NCI-H2227 (cell line): Measurements from ENCODE around the gene SLC26A1.
"Not testable (repeated sequence)": the region's sequence is repeated elsewhere in the genome, so short reads cannot be mapped to it uniquely, and the experiment has no call there.

Experiments
- DNase-seq: peaks from one replicate; lab custom pipeline; 2025; ENCODE audit not compliant: unreplicated experiment; lab: John Stamatoyannopoulos, UW

Gene SLC26A1

DNA sequence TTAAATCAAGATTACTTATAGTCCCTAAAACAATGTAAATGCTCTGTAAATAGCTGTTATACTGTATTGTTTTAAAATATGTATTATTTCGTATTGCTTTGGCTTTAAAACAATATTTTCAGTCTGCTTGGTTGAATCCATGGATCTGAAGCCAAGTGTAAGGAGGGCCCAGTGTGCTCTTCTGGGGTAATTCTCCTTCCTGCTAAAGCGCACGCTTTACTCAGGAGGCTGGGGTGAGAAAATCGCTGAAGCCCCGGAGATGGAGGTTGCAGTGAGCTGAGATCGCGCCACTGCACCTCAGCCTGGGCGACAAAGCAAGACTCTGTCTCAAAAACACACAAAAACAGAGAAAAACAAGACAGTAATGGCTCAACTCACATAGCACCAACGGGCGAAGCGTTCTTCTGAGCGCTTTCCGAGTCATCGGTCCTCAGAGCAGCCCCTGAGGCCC, 6.8 kb downstream of the SLC26A1 start:
- DNase-seq: peak; percentile 51

DNA sequence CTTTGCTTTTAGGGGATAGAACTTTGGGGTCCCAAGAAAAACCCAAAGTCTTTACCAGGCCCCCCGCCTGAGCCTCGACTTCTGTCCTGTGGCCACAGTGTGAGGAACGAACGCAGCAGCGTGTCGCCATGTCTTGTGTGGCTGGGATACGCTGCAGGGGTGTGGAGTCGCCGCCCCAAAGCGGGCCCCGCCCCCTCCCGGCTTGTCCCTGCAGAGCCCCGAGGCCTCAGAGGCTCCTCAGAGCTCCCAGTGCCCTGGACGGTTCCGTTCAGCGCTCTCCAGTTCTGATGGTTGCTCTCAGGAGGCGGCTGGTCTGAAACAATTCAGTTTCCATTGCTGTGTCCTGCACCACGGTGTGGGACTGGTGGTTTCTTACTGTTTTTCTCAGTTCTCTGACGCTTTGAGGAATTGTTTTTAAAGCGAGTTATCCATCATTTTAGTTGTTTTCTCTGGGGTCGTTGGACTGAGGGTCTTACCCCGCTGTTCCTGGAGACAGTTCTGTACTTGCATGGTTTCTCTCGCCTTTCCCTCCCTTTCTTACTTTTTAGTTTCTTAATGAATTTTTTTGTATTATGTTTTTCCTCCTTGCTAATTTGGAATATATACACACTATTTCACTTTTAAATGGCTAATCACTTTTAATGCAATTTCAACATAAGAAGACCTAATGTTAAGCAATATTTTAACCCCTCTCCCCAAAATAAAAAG, 7.9 kb downstream of the SLC26A1 start:
- DNase-seq: peak; percentile 58

DNA sequence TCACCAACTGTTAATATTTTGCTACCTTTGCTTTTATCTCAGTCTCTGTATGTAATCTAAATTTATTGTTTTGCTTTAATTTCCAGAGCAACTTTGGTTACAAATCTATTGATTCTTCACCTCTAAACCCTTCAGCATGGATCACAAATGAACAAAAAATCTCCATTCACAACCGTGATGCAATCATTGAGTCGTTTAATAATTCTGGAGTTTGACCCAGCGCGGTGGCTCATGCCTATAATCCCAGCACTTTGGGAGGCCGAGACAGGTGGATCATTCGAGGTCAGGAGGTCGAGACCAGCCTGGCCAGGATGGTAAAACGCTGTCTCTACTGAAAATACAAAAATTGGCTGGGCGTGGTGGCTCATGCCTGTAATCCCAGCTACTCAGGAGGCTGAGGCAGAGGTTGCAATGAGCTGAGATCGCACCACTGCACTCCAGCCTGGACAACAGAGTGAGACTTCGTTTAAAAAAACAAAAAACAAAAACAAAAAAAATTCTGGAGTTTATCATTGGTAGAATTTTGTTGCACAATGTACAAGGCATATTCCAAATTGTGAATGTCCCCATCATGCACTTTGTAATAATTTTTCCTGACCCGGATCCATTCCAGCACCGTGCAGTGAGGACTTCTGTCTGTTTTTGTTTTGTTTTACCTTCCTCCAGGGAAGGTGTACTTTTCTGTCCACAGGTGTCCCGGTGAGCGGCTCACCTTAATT, 8.7 kb downstream of the SLC26A1 start:
- no peak for DNase-seq

DNA sequence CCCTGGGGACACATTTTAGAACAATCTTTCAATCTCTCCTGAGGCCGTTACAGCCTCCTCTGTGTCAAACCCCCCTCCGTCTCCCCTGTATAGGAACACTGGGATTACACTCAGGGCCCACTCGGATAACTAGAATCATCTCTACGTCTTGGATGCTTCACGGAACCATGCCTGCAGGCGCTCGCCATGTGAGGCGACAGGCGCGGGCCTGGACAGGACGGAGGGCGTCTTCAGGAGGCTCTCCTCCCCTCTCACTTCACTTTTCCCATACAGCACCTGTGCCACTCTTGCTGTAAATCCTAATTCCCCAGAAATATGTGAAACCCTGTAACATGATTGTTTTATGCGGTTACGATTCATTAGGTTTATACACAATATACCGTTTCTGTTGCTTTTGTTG, 10.4 kb downstream of the SLC26A1 start:
- no peak for DNase-seq

DNA sequence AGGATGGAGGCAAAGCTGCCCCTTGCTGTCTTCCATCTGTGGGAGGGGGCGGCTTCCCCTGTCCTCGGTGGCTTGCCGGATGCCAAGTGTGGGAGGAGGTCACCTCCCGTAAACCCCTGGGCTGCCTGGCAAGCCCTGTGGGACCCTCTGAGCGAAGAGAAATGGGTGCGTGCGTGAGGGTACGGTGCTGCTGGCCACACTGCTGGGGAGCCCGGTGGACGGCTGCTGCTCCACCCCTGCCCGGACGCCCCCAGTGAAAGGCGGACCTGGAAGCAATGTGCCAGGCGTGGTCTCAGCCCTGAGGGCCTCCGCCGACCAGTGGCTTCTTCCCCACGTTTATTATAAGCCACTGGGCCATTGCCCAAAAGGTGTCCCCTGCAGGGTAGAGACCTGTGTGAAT, 10.9 kb downstream of the SLC26A1 start:
- no peak for DNase-seq

DNA sequence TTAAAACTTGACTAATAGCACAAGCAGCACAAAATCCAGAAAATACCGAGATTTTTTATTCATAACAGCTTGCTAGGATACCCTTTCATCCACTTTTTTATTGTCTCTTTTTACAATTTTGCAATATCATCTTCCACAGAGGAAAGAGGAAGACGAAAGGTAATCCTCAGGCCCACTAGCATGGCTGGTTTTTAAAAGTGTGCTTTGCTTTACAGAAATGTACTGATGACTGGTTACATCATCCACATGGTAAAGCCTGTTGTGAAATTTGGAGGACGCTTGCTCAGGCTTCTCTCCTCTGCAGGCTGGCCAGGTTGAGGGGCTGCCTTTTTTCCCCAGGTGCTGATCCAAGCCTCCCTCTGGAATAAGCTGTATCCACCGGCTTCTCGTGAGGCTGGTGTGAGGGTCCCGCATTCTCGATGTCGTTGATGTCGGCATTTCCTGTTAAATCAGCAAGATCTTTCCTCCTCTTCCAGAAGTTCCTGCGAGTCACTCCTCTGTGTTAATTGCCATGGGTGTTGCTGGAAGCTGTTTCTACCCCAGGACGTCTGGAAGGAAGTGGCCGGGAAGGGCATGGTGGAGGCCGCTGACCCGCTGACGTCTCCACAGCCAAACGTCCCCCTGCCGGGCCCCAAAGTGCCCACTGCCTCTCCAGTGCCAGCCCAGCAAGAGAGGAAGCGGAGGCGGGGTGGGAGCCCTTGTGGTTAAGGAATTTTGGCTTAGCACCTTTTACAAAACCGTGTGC, 14.1 kb downstream of the SLC26A1 start:
- no peak for DNase-seq

DNA sequence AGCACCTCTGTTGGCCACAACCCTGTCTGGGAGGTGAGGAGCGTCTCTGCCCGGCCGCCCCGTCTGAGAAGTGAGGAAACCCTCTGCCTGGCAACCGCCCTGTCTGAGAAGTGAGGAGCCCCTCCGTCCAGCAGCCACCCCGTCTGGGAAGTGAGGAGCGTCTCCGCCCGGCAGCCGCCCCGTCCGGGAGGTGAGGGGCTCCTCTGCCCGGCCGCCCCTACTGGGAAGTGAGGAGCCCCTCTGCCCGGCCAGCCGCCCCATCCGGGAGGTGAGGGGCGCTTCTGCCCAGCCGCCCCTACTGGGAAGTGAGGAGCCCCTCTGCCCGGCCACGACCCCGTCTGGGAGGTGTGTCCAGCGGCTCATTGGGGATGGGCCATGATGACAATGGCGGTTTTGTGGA, 17.2 kb downstream of the SLC26A1 start:
- DNase-seq: not testable (repeated sequence)

DNA sequence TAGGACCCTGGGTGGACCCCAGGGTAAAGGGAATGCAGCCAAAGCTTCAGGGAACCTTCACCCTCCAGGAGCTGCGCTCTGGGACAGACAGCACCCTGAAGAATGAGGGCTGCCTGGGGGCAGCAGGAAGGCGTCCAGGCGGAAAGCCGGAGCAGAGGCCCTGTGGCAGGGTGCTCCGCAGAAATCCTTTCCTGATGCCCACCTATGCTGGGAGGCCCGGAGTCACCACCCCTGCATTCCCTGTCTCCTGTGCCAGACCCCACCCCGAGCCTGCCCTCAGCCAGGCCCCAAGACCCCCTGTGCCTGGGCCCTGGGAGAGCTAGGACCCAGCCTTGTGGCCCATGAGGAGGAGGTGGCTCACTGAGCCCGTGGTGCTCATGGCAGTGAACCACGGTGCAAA, 18.5 kb downstream of the SLC26A1 start:
- no peak for DNase-seq

DNA sequence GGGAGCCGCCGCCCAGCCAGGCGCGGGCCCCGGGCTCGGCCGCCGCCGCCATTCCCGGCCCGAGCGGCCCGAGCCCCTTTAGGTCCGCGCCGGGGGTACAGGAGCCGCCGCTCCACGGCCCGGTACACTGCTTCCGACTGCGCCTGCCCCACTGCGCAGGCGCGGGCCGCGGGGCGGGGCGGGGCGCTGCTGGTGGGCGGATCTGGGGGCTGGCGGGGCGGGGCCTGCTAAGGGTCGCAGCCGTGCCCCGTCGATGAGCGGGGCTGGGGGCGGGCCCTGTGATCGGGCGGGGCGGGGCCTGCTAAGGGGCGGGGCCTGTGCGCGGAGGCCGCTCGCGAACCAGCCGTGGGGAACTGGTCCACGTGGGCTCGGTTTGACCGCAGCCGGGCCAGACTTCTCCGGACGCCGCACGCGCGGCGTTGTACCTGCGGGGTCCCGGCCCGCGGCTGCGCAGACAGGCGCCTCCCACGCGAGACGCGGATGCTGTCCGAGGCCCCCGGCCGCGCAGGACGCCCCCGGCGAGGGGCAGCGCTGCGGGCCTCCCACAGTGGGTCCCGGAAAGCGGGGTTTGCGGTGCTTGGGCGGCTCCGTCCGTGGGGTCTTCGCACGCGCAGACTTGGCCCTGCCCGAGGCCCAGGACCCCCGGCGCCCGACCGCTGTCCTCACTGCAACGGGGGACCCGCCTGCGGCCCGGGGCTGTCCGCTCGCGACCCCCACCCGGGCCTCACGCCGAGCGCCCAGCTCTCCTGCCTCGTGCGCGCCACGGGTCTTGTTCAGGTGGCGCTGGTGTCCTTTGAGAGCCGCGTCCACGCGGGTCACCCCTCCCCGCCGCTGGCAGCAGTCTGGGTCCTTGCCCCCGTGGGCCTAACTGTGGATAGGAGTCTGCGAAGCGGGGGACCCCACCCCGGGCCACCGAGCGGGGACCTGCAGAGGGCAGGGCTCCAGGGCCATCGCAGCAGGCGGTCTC, 19.5 kb downstream of the SLC26A1 start, which contains the start of gene DGKQ:
Gene DGKQ, minus strand, starts transcription at position 139 of the 967 bp plus-strand sequence. Its CDS starts 87 bp downstream, at position 52.
- DNase-seq: peak; percentile 75

DNA sequence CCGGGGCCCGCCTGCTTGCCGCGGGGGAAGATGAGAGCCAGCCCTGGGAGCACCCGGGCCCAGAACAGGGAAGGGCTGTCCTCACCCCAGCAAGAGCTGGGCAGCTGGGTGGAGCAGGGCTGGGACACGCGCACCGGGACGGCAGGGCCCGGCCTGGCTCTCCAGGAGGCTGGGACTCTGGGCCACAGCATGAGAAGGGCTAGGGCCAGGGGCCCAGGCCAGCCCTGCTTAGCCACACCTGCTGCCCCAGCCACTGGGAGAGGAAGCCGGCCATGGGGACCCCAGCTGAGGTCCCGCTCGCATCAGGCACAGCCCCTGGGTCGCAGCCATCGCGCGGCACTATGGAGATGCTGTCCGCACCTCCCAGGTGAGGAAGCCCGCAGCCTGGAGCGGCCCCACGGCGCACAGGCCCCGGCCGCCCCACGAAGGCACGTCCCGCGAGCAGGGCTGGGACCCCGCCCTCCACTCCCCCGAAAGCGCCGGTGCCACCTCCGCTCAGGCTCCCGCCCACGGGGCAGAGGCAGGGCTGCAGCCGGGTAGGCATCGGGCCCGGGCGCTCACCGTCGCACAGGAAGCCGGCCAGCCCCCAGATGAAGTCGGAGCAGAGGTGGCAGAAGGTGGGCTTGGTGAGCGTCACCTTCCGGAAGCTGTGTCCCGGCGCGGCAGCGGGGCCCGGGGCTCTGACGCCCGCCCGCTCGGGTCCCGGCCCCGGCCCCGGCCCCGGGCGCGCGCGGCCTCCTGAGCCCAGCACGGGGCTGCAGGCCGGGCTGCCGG, 20.4 kb downstream of the SLC26A1 start:
- DNase-seq: peak; percentile 36

DNA sequence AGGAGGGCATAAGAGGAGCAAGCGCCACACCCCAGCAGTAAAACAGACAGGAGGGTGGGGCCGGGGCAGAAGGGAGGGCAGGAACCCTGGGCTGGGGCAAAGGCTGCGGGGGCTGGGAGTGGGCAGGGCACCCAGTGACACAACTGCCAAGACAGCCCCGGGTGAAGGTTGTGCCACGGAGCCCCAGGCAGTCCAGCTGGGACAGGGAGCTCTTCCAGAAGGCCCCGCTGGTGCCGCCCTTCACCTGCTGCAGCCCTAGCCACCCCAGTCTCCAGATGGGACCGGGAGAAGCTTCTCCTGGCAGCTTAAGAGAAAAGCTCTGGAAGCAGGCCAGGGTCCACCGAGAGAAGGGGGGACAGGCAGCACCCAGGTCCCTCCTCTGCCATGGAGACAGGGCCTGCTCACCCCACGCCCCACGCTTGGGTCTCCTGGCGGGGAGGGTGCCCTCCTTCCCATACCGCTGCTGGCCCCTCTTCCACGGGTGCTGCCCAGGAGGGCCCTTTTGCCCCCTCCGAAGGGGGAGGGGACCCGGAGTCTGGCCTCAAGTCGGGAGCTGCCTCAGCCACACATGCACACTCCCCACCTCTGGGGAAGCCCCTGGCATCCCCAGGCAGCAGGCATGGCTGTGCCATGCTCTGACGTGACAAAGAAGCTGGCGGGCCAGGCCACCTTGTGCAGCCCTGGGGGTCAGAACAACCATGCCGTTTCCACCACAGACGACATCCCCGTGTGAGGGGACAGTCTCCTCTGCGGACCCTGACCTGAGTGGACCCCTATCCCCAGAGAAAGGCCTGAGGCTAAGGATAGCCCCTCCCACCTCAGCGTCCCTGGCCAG, 21.3 kb downstream of the SLC26A1 start:
- DNase-seq: no peak

DNA sequence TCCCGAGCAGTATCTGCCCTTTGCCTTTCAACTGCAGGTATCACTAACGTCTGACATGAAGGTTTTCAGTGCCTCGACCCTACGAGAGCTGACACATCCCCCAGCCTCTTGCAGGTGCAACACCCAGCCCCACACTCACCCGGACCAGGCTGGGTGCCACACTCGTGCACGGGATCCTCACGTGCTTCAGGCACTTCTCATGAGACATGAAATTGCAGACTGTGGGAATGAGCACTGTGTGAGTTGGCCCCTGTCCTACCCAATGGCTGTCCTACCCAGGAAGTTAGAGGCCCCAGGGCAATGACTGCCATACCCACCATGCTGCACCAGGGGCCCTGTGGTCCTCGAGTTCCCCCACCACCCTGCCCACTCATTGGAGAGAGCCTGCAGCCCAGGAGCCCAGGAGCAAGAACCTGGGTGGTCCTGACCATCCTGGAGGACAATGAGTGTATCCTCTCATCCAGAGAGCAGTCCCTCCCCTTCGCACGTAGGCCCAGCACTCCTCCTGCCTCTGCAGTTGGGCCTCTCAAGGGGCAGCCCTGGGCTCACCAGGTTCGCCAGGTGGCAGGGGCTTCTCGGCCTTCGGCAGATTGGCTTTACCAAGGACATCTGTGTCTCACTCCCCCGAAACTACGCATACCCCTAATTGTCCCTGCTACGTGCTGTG, 22.2 kb downstream of the SLC26A1 start:
- DNase-seq: no peak

DNA sequence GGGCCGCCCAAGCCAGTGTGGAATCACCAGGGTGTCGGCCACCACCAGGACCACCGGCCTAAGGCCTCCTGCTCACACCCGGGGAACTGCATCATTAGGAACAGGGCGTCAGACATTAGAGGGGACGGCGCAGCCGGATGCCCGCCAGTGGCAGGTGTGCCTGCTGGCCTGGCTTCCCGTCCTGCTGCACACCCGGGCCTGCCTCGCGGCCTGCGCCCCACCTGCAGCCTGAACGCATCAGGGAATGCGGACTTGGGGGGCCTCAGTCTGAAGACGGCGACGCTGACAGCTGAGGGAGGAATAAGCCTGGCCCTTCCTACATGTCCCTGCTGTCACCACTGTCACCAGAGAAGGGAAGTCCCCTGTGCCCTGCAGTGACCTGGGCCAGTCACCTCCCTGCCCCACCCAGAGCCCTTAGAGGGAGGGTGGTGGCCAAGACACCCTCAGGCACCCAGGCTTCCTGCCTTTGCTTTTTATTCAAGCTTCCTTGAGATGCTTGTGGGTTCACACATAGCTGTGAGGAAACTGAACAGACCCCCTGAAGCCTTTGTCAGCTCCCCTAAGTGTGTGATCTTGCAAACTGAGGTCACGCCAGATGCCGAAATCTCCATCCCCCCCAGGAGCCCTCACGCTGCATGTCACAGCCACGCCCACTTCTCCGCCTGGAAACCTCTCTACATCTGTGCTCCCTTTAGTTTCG, 23.0 kb downstream of the SLC26A1 start:
- no peak for DNase-seq

DNA sequence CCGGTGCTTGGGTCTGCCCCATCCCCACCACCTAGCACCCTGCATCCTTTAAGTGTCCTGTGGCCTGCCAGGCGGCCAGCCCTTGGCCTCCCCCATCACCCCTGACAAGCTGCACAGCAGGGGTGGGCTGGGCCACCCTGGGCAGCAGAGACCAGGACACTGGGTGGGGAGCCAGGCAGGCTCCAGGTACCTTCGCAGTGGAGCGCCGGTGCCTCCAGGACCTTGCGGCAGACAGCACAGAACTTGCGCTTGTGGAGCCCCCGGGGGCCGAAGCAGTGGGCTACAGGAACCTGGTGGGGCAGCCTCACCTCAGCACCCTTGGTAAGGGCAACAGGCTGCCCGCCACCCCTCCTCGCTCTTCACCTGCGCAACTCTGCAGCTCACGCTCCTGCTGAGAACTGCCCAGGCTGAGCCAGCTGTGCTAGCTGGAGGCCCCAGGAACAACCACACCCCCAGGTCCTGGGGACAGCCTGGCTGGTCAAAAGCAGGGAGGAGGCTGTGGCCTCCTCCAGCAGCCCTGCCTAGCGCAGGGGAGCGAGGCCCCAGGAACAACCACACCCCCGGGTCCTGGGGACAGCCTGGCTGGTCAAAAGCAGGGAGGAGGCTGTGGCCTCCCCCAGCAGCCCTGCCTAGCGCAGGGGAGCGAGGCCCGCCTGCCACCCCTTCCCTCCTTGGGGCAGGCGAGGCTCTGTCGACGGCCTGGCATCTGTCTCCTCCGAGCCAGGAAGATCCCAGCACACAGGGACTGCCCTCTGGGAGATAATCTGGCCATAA, 24.4 kb downstream of the SLC26A1 start:
- no peak for DNase-seq

DNA sequence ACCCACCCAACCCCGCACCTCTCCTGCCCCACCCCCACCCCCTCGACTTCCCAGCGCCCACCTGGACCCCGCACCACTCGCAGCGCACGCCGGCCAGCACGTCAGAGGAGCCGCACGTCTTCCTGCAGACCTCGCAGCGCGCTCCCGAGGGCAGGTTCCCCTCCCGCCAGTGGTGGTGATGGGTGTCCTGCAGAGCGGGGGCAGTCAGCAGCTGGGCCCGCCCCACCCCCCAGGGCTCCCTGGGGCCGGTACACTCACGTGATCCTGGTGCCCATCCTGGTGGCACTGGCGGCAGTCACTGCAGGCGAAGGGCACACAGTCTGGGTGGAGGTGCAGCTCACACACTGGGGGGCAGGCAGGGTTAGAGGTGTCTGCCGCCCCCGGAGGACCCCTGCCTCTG, 25.0 kb downstream of the SLC26A1 start:
- DNase-seq: no peak

DNA sequence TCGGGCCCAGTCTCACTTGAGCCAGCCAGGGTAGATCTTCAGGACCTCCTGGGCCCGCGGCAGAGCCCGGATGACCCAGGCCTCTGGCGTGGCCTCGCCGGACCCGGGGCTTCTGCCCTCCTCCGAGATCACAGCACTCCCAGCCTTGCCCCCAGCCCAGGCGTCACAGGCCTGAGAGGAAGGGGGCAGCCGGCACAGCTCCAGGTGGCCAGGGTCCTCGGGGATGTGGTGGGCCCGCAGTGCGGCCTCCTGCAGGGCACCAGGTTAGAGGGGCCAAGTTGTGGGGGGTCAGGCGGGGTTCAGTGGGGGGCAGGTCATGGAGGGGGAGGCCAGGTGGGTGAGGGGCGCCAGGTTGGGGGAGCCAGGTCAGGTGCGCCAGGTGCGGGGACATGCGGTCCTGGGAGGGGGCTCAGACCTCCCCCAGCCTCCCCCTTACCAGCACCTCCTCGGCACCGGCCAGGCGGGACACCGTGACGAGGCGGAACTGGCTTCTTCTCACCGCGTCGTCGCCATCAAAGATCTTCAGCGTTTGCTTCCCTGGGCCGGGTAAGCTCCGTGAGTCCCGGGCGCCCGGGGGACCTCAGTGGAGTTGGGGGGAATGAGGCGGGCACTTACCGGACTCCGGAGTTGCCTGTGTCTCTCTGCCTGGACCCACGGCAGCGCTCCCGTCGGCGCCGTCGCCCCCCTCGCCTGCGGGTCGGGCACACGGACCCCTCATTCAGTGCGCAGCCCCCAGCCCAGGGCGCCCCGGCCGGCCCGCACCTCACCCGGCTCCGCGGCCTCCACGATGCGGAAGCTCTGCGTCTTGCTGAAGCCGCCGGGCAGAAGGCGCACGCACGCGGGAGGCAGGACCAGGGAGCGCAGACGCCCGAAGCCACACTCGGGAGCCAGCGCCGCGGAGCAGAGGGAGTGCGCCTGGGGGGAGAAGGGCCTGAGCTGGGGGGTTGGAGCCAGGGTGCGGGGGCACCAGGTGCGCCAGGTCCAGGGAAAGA, 25.8 kb downstream of the SLC26A1 start:
- DNase-seq: no peak
